Ovary (tissue), 3 donors: Measurements from ENCODE around the gene RBKS.

Source experiments
- EP300 ChIP-seq: sonication (generic); formaldehyde crosslinking; IDR thresholded peaks from one replicate; pipeline ENCODE4 v1.6.1; 2017; ENCODE audit warnings: antibody characterized with exemption
- POLR2A ChIP-seq: fragments of 450-650 bp; IDR thresholded peaks from one replicate; pipeline ENCODE4 v1.6.1; 2017; ENCODE audit warnings: antibody characterized with exemption, mild to moderate bottlenecking, moderate library complexity
- TF ChIP-seq, protein P1 (sequence below), 3 donors: fragments of 450-650 bp in 2 of 3; fragments of 200-600 bp in 1 of 3; IDR thresholded peaks; one replicate each; pipeline versions ENCODE4 v1.5.1 to v1.8.0; 2016 to 2022; ENCODE audit warnings: antibody characterized with exemption in 3 of 3, mild to moderate bottlenecking in 1 of 3
- donor health status: DM: no; HTN: no; CAD: no.

DNA sequence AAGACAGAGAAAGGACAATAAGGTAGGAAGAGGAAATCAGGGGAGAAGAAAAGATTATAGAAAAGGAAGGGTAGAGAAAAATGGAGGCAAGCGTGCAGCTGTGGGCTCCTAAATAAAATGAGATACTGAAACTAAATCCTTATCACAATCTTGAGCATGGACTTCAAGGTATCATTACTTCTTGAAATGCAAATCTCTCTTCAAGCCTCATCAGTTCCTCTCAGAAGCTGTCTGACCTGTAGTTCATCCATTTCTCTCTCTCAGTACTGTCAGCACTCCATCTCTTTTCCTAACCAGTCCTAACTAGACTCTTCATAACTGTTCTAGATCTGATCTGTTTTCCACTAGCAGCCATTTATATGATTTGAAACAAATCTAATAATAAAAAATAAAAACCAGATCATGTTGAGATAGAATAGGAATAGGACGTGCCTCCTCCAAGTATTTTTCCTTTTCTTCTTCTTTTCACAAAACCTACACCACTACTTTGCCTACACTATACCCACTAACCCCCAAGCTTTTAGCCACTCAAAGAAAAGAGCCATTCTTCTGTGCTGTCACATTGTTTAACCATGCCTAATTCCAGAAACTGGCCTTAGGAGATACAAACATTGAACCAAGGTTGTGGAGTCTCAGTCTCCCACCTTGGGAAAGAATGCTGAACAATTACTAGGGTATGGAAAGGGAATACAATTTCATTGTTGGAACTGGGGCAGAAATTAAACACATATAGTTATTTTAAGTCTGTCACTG lies 21.4 kb upstream of the RBKS start:
- TF ChIP-seq POLR2A: no peak
- TF ChIP-seq, protein P1, sequence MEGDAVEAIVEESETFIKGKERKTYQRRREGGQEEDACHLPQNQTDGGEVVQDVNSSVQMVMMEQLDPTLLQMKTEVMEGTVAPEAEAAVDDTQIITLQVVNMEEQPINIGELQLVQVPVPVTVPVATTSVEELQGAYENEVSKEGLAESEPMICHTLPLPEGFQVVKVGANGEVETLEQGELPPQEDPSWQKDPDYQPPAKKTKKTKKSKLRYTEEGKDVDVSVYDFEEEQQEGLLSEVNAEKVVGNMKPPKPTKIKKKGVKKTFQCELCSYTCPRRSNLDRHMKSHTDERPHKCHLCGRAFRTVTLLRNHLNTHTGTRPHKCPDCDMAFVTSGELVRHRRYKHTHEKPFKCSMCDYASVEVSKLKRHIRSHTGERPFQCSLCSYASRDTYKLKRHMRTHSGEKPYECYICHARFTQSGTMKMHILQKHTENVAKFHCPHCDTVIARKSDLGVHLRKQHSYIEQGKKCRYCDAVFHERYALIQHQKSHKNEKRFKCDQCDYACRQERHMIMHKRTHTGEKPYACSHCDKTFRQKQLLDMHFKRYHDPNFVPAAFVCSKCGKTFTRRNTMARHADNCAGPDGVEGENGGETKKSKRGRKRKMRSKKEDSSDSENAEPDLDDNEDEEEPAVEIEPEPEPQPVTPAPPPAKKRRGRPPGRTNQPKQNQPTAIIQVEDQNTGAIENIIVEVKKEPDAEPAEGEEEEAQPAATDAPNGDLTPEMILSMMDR (IDR thresholded peaks at IDR 0.05): no peak
- no peak for TF ChIP-seq EP300
